Keratinocyte (primary cell): ENCODE measurements around the gene ZNF716. TPM values are rescaled to one million over a fixed set of nuclear protein-coding genes. Genes with fewer than 3 reads are reported as not detected.

Experiments used
- DNase-seq: peaks from one replicate; pipeline ENCODE4 v3.0.0-alpha.2; 2011; ENCODE audit warnings: low read depth, missing footprints, low spot score
- FAIRE-seq: peaks from 2 replicates; lab custom pipeline; 2011; peaks lifted over from hg19 to GRCh38; lab: Jason Lieb, UNC
- H2AFZ ChIP-seq: 2 replicates; pipeline ENCODE4 v1.6.0; 2012; ENCODE audit warnings: low read length, control low read depth, inconsistent platforms; ENCODE audit not compliant: control insufficient read depth
- H3K27ac ChIP-seq: 2 replicates; pipeline ENCODE4 v1.5.1; 2011; ENCODE audit warnings: low read length; ENCODE audit not compliant: control insufficient read depth, insufficient read depth
- H3K27me3 ChIP-seq: 3 replicates; pipeline ENCODE4 v1.6.0; 2011; ENCODE audit warnings: low read length; ENCODE audit not compliant: control insufficient read depth, insufficient read depth; ENCODE audit errors: extremely low read depth
- H3K36me3 ChIP-seq, 2 experiments: 2 replicates in 1 of 2; 3 replicates in 1 of 2; pipeline ENCODE4 v1.5.1; 2011; ENCODE audit warnings: low read length in 2 of 2, mild to moderate bottlenecking in 1 of 2; ENCODE audit not compliant: control insufficient read depth in 2 of 2, insufficient read depth in 2 of 2; ENCODE audit errors: extremely low read depth in 1 of 2
- H3K4me1 ChIP-seq: 3 replicates; pipeline ENCODE4 v1.5.1; 2011; ENCODE audit warnings: low read length; ENCODE audit not compliant: control insufficient read depth, insufficient read depth; ENCODE audit errors: extremely low read depth
- H3K4me2 ChIP-seq: 3 replicates; pipeline ENCODE4 v1.6.0; 2011; ENCODE audit warnings: low read depth, low read length; ENCODE audit not compliant: control insufficient read depth, insufficient read depth; ENCODE audit errors: extremely low read depth
- H3K4me3 ChIP-seq, 3 experiments: fragments of 200-600 bp in 1 of 3; sonication (generic) in 1 of 3; 2 replicates in 2 of 3; 3 replicates in 1 of 3; pipeline ENCODE4 v1.5.1; 2011 to 2016; ENCODE audit warnings: low read length in 3 of 3, mild to moderate bottlenecking in 3 of 3, control low read depth in 2 of 3, inconsistent platforms in 1 of 3, low read depth in 1 of 3, mixed read lengths in 1 of 3, mixed run types in 1 of 3, moderate library complexity in 1 of 3; ENCODE audit not compliant: control insufficient read depth in 2 of 3, insufficient read depth in 2 of 3; ENCODE audit errors: extremely low read depth in 1 of 3
- H3K79me2 ChIP-seq: 2 replicates; pipeline ENCODE4 v1.6.0; 2012; ENCODE audit warnings: low read length; ENCODE audit not compliant: control insufficient read depth, insufficient read depth
- H3K9ac ChIP-seq: 3 replicates; pipeline ENCODE4 v1.6.0; 2011; ENCODE audit warnings: low read length; ENCODE audit not compliant: control insufficient read depth, insufficient read depth; ENCODE audit errors: extremely low read depth
- H3K9me1 ChIP-seq: 3 replicates; pipeline ENCODE4 v1.6.0; 2011; ENCODE audit warnings: low read length; ENCODE audit not compliant: control insufficient read depth, insufficient read depth; ENCODE audit errors: extremely low read depth
- H3K9me3 ChIP-seq: 2 replicates; pipeline ENCODE4 v1.5.1; 2012; ENCODE audit warnings: low read depth, low read length; ENCODE audit not compliant: control insufficient read depth
- H4K20me1 ChIP-seq: 3 replicates; pipeline ENCODE4 v1.6.0; 2011; ENCODE audit warnings: low read length; ENCODE audit not compliant: control insufficient read depth, insufficient read depth; ENCODE audit errors: extremely low read depth
- EZH2 ChIP-seq: IDR thresholded peaks from one replicate; pipeline ENCODE4 v1.6.1; 2012; ENCODE audit warnings: inconsistent platforms, mild to moderate bottlenecking, low read length, moderate library complexity
- dilution Hi-C: fragments of 300-500 bp; cut with MboI; formaldehyde crosslinking; loops from one replicate; pipeline ENCODE4 v1.7.0; 2020; ENCODE audit warnings: low sequenced_read_pairs; ENCODE audit not compliant: extremely low pct_ligation_motif_present
- polyA plus RNA-seq, 5 experiments: library from polyadenylated mRNA; depleted of rRNA in 3 of 5; stranded (reverse) in 3 of 5; stranded (forward) in 1 of 5; unstranded in 1 of 5; fragments of >200 nt; gene quantifications; 1 replicate in 1 of 5; 2 replicates in 3 of 5; 3 replicates in 1 of 5; pipeline versions ENCODE4 v1.2.1 to v1.2.3, GENCODE V29; 2011 to 2012; ENCODE audit warnings: missing spikeins in 2 of 5, low read depth in 1 of 5, low replicate concordance in 1 of 5
- TF ChIP-seq, protein P1 (sequence below), 3 experiments: IDR thresholded peaks in 1 of 3; conservative IDR thresholded peaks in 1 of 3; optimal IDR thresholded peaks in 1 of 3; 2 replicates in 2 of 3; 3 replicates in 1 of 3; pipeline versions ENCODE3 to v1.5.1; 2011; ENCODE audit warnings: low read length in 3 of 3, mild to moderate bottlenecking in 3 of 3, moderate library complexity in 2 of 3, control low read depth in 1 of 3, inconsistent platforms in 1 of 3; ENCODE audit not compliant: insufficient read depth in 2 of 3; ENCODE audit errors: extremely low read depth in 1 of 3

The ZNF716 gene
- polyA plus RNA-seq, 1 donor (not counting 4 experiments of a cell fraction or from before 2014, with no cell fraction given), result not detected

DNA sequence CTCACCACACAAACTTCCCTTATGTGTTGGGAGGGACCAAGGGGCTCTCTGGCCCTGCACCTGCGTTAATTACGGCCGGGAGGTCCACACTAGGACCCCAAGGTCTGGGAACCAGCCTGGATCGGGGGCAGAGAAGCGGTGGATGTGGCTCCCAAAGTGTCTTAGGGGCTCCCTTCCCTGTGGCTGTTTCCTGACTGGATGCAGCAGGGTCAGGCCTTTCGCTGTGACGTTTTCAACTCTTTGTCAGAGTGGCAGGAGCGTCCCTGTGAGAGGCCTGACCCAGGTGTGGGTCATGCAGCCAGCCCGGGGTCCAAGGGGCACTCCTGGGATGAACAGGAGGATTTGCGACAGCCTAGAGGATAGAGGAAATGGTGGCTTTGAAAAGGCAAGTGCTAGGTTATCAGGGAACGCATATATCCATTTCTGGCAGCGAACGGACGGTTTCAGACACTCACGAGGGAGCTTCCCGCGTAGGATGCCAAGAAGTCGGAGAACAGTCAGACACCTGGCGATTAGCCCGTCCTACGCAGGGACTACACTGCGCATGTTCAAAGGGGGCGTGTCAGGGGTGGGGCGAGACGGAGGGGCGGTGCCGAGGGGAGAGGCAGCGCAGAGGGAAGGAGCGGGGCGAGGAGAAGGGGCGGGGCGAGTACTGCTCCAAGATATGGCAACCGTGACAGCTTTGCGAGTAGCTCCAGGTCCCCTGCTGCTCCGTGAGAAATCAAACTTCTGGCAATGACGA, 46.2 kb upstream of the ZNF716 start:
- H3K4me2 ChIP-seq, result no peak overlapping the region
- no peak for TF ChIP-seq EZH2
- TF ChIP-seq, protein P1, sequence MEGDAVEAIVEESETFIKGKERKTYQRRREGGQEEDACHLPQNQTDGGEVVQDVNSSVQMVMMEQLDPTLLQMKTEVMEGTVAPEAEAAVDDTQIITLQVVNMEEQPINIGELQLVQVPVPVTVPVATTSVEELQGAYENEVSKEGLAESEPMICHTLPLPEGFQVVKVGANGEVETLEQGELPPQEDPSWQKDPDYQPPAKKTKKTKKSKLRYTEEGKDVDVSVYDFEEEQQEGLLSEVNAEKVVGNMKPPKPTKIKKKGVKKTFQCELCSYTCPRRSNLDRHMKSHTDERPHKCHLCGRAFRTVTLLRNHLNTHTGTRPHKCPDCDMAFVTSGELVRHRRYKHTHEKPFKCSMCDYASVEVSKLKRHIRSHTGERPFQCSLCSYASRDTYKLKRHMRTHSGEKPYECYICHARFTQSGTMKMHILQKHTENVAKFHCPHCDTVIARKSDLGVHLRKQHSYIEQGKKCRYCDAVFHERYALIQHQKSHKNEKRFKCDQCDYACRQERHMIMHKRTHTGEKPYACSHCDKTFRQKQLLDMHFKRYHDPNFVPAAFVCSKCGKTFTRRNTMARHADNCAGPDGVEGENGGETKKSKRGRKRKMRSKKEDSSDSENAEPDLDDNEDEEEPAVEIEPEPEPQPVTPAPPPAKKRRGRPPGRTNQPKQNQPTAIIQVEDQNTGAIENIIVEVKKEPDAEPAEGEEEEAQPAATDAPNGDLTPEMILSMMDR (optimal IDR thresholded peaks at IDR 0.05 in 1 of 3, IDR thresholded peaks at IDR 0.05 in 1 of 3, conservative IDR thresholded peaks at IDR 0.05 in 1 of 3; ENCODE audit: extremely low read depth in 1 of 3, insufficient read depth in 2 of 3, low read length in 3 of 3), result no peak
- DNase-seq, result no peak
- H4K20me1 ChIP-seq, result no peaks in the 10 kb centered on the region
- no peak overlapping the region for H3K27ac ChIP-seq
- no peaks in the 10 kb centered on the region for H3K4me1 ChIP-seq
- H3K9me3 ChIP-seq, result peaks cover 8% of the 10 kb centered on the region
- no peak overlapping the region for H3K4me3 ChIP-seq
- no peak overlapping the region for H2AFZ ChIP-seq
- dilution Hi-C loops, result no loop called here
- no peak for FAIRE-seq
- H3K36me3 ChIP-seq, result no peaks in the 10 kb centered on the region
- no peak overlapping the region for H3K9ac ChIP-seq
- H3K9me1 ChIP-seq, result no peaks in the 10 kb centered on the region
- no peaks in the 10 kb centered on the region for H3K27me3 ChIP-seq
- no peaks in the 10 kb centered on the region for H3K79me2 ChIP-seq

DNA sequence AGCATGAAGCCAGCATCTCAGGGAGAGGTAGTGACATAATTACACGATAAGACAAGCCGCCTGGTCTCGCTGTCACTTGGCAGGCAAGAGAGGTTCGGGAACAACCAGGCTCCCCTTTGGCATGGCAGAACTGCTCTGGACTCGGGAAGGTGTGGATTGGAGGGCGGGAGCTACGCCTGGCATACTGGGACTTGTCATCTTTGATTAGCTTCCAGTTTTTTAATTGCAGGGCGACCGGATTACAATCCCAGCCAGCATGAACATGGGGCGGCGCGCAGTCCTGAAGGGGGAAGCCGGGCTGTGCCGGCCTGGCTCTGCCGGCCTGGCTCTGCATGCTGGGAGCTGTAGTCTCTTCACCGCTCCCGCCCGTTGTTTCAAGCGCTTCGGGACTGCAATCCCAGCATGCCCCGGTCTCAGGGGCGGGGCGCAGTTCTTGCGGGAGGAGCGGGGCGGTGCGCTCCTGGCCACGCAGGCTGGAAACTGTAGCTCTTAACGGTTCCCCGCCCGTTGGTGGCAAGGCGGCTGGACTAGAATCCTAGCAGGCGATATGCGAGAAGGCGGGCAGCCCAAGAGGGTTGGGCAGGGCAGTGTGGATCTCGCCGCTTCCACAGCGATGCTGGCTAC, 45.5 kb upstream of the ZNF716 start:
- dilution Hi-C loops, result no loop called here
- Histone ChIP-seq H4K20me1 (no peaks in the 10 kb centered on the region), H3K9me3 (peaks cover 8% of the 10 kb centered on the region), H3K4me1 (no peaks in the 10 kb centered on the region), H3K9me1 (no peaks in the 10 kb centered on the region), H3K27me3 (no peaks in the 10 kb centered on the region), H3K9ac (no peak overlapping the region), H3K79me2 (no peaks in the 10 kb centered on the region), H3K36me3 (no peaks in the 10 kb centered on the region), H3K4me3 (no peak overlapping the region), H2AFZ (no peak overlapping the region), H3K4me2 (no peak overlapping the region), H3K27ac (no peak overlapping the region)
- TF ChIP-seq, protein P1 (optimal IDR thresholded peaks at IDR 0.05 in 1 of 3, IDR thresholded peaks at IDR 0.05 in 1 of 3, conservative IDR thresholded peaks at IDR 0.05 in 1 of 3; ENCODE audit: extremely low read depth in 1 of 3, insufficient read depth in 2 of 3, low read length in 3 of 3), result no peak
- no peak for TF ChIP-seq EZH2
- FAIRE-seq (no peak), DNase-seq (no peak)
